GM12878 (cell line): ENCODE results near the gene TMEM266. TPM values are rescaled to one million over a fixed set of nuclear protein-coding genes. Genes with fewer than 3 reads are reported as not detected.
A peak's percentile ranks its signal among the peaks of the same experiment; 100 is the strongest.

ENCODE experiments used
- ATAC-seq: fragments of 200-7000 bp; cut with Tn5 transposase; 3 replicates; pipeline ENCODE4 v1.9.1; 2020; ENCODE audit warnings: mild to moderate bottlenecking, moderate library complexity
- Bru-seq: library from RNA; stranded (reverse); fragments of 400-500 nt; gene quantifications from one replicate; lab custom pipeline; 2021; lab: Mats Ljungman, UMichigan
- BruChase-seq, 2 experiments: library from RNA; stranded (reverse); fragments of 400-500 nt; gene quantifications; one replicate each; lab custom pipeline; 2021; lab: Mats Ljungman, UMichigan
- BruUV-seq: library from RNA; stranded (reverse); fragments of 400-500 nt; replicated peaks from 2 replicates; lab custom pipeline; 2021; lab: Mats Ljungman, UMichigan
- CTCF ChIA-PET: fragments of 300-600 bp; sonication (Branson Sonifier 250); formaldehyde crosslinking; extraction: SDS; loops from one replicate; lab custom pipeline; 2021; ENCODE audit warnings: inconsistent platforms; lab: Yijun Ruan, JAX
- POLR2A ChIA-PET: fragments of 350-600 bp; formaldehyde crosslinking; extraction: SDS; loops from one replicate; lab custom pipeline; 2021; ENCODE audit warnings: inconsistent platforms; lab: Charles Lee
- RAD21 ChIA-PET: fragments of 300-600 bp; sonication (Branson Sonifier 250); formaldehyde crosslinking; loops from one replicate; lab custom pipeline; 2023; ENCODE audit warnings: antibody characterized with exemption; ENCODE audit not compliant: unreplicated experiment; lab: Charles Lee
- SMC1A ChIA-PET: fragments of 300-600 bp; sonication (Branson Sonifier 250); formaldehyde crosslinking; loops from one replicate; lab custom pipeline; 2023; ENCODE audit not compliant: unreplicated experiment, uncharacterized antibody; lab: Charles Lee
- DNase-seq: peaks from one replicate; pipeline ENCODE4 v3.0.0-alpha.2; 2011; ENCODE audit warnings: low read depth, low spot score
- FAIRE-seq: peaks from 3 replicates; lab custom pipeline; 2011; peaks lifted over from hg19 to GRCh38; lab: Jason Lieb, UNC
- H2AFZ ChIP-seq: 2 replicates; pipeline ENCODE4 v1.6.0; 2011; ENCODE audit warnings: low read depth, low read length, control low read depth; ENCODE audit not compliant: control insufficient read depth
- H3K27ac ChIP-seq: 2 replicates; pipeline ENCODE4 v1.5.1; 2011; ENCODE audit warnings: control low read depth; ENCODE audit not compliant: control insufficient read depth, insufficient read depth
- H3K27me3 ChIP-seq, 2 experiments: replicated peaks in 1 of 2; 2 replicates each; pipeline versions ENCODE4 v1.6.0 to v1.6.1; 2011; ENCODE audit warnings: low read length in 1 of 2; ENCODE audit not compliant: control insufficient read depth in 2 of 2, insufficient read depth in 2 of 2
- H3K36me3 ChIP-seq, 2 experiments: 2 replicates each; pipeline ENCODE4 v1.5.1; 2011; ENCODE audit warnings: low read length in 1 of 2; ENCODE audit not compliant: control insufficient read depth in 2 of 2, insufficient read depth in 2 of 2
- H3K4me1 ChIP-seq: 2 replicates; pipeline ENCODE4 v1.6.1; 2011; ENCODE audit warnings: mild to moderate bottlenecking, low read length, moderate library complexity, mixed read lengths; ENCODE audit not compliant: control insufficient read depth, insufficient read depth
- H3K4me2 ChIP-seq: 2 replicates; pipeline ENCODE4 v1.6.0; 2011; ENCODE audit warnings: control low read depth; ENCODE audit not compliant: control insufficient read depth, insufficient read depth
- H3K4me3 ChIP-seq: fragments of 200-600 bp; sonication (generic); 2 replicates; pipeline ENCODE4 v1.5.1; 2016
- H3K79me2 ChIP-seq: 2 replicates; pipeline ENCODE4 v1.6.0; 2011; ENCODE audit warnings: low read length; ENCODE audit not compliant: control insufficient read depth, insufficient read depth
- H3K9ac ChIP-seq: 2 replicates; pipeline ENCODE4 v1.8.0; 2011; ENCODE audit warnings: low read length, control low read depth, mixed read lengths; ENCODE audit not compliant: control insufficient read depth, insufficient read depth
- H3K9me3 ChIP-seq: replicated peaks from 3 replicates; pipeline ENCODE4 v1.5.1; 2011; ENCODE audit warnings: mild to moderate bottlenecking, low read length; ENCODE audit not compliant: control insufficient read depth, insufficient read depth
- H4K20me1 ChIP-seq: 2 replicates; pipeline ENCODE4 v1.6.0; 2011; ENCODE audit not compliant: control insufficient read depth, insufficient read depth
- ATF2 ChIP-seq: IDR thresholded peaks from 2 replicates; pipeline ENCODE4 v1.6.1; 2012; ENCODE audit warnings: low read length, inconsistent platforms
- FOXK2 ChIP-seq: fragments of 450-650 bp; IDR thresholded peaks from 2 replicates; pipeline ENCODE4 v1.6.1; 2017; ENCODE audit warnings: mild to moderate bottlenecking, moderate library complexity
- HCFC1 ChIP-seq: fragments of 150-350 bp; IDR thresholded peaks from 2 replicates; pipeline ENCODE4 v1.6.1; 2014; ENCODE audit warnings: low read length
- IKZF2 ChIP-seq, 2 experiments: fragments of 450-650 bp; IDR thresholded peaks; 2 replicates each; pipeline ENCODE4 v1.6.1; 2017; ENCODE audit warnings: mild to moderate bottlenecking in 2 of 2, moderate library complexity in 2 of 2
- MTA2 ChIP-seq: fragments of 450-650 bp; IDR thresholded peaks from 2 replicates; pipeline ENCODE4 v1.6.1; 2016; ENCODE audit warnings: low read depth, mild to moderate bottlenecking, moderate library complexity
- NFYB ChIP-seq: IDR thresholded peaks from 2 replicates; pipeline ENCODE4 v1.6.1; 2011; ENCODE audit warnings: low read depth, mild to moderate bottlenecking, low read length, improper control_type of control experiment, moderate library complexity; ENCODE audit not compliant: insufficient read depth
- POLR2A ChIP-seq: IDR thresholded peaks from 2 replicates; pipeline ENCODE4 v1.6.1; 2011; ENCODE audit warnings: low read depth, mild to moderate bottlenecking, low read length
- POU2F2 ChIP-seq: IDR thresholded peaks from 3 replicates; pipeline ENCODE4 v1.6.1; 2011; ENCODE audit warnings: low read depth, mild to moderate bottlenecking, low read length, borderline replicate concordance
- RCOR1 ChIP-seq: conservative IDR thresholded peaks from 2 replicates; pipeline ENCODE4 v1.6.1; 2012; ENCODE audit warnings: low read depth, low read length, improper control_type of control experiment
- RELA ChIP-seq: fragments of 450-650 bp; IDR thresholded peaks from 2 replicates; pipeline ENCODE4 v1.8.0; 2014; ENCODE audit warnings: borderline replicate concordance; ENCODE audit not compliant: partially characterized antibody
- SUPT20H ChIP-seq: IDR thresholded peaks from 2 replicates; pipeline ENCODE4 v1.6.1; 2011; ENCODE audit warnings: low read depth, mild to moderate bottlenecking, low read length, moderate library complexity, borderline replicate concordance; ENCODE audit not compliant: control insufficient read depth
- TARDBP ChIP-seq: IDR thresholded peaks from 2 replicates; pipeline ENCODE4 v1.6.1; 2016; ENCODE audit warnings: borderline replicate concordance
- TCF7 ChIP-seq: IDR thresholded peaks from 2 replicates; pipeline ENCODE4 v1.6.1; 2014; ENCODE audit warnings: antibody characterized with exemption, borderline replicate concordance
- WGBS: methylation state at CpG from one replicate; pipeline ENCODE4 v1.1.6; 2016; ENCODE audit warnings: low lambda C conversion rate; ENCODE audit not compliant: insufficient replicate concordance, insufficient coverage; ENCODE audit errors: missing lambda C conversion rate; 5-methylcytosine and 5-hydroxymethylcytosine counted together
- in situ Hi-C: fragments of 300-500 bp; cut with MboI; formaldehyde crosslinking; loops from 9 replicates; pipeline ENCODE4 v1.14.3; 2018; ENCODE audit warnings: mixed read lengths
- intact Hi-C: fragments of 100-400 bp; cut with micrococcal nuclease; formaldehyde crosslinking; loops from one replicate; pipeline ENCODE4 v1.14.2; 2022; ENCODE audit not compliant: unreplicated experiment
- long read RNA-seq, 2 experiments: library from polyadenylated mRNA; unstranded; transcript quantifications; one replicate each; pipeline ENCODE4 v2.0.0, GENCODE V29; 2019 to 2020
- polyA minus RNA-seq, 3 experiments: library from RNA; depleted of rRNA, polyadenylated mRNA; stranded (reverse); fragments of >200 nt; gene quantifications; 2 replicates each; pipeline ENCODE4 v1.2.3, GENCODE V29; 2011
- polyA plus RNA-seq, 11 experiments: library from polyadenylated mRNA; depleted of rRNA in 4 of 11; unstranded in 6 of 11; stranded (reverse) in 5 of 11; fragments of >200 nt; fragmentation: Nextera tagmentation in 4 of 11; fragmentation: Illumina TruSeq in 1 of 11; extraction: Ambion mirVana in 4 of 11; extraction: Trizol in 1 of 11; gene quantifications; 1 replicate in 1 of 11; 2 replicates in 10 of 11; pipeline versions ENCODE4 v1.2.1 to v1.2.3, GENCODE V29; 2011 to 2016; ENCODE audit warnings: inconsistent platforms in 2 of 11, missing spikeins in 2 of 11, low read depth in 1 of 11
- total RNA-seq, 4 experiments: library from RNA; depleted of rRNA in 3 of 4; stranded (reverse); fragments of >200 nt in 3 of 4; fragmentation: Illumina TruSeq in 1 of 4; extraction: Trizol in 1 of 4; gene quantifications; 2 replicates each; pipeline versions ENCODE4 v1.2.1 to v1.2.3, GENCODE V29; 2013 to 2021
- TF ChIP-seq, protein P1 (sequence below): IDR thresholded peaks from 2 replicates; pipeline ENCODE4 v1.6.1; 2012; ENCODE audit warnings: low read depth, low read length, improper control_type of control experiment

TMEM266 gene, protein sequence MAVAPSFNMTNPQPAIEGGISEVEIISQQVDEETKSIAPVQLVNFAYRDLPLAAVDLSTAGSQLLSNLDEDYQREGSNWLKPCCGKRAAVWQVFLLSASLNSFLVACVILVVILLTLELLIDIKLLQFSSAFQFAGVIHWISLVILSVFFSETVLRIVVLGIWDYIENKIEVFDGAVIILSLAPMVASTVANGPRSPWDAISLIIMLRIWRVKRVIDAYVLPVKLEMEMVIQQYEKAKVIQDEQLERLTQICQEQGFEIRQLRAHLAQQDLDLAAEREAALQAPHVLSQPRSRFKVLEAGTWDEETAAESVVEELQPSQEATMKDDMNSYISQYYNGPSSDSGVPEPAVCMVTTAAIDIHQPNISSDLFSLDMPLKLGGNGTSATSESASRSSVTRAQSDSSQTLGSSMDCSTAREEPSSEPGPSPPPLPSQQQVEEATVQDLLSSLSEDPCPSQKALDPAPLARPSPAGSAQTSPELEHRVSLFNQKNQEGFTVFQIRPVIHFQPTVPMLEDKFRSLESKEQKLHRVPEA
- 2.8 TPM in 2 replicates for total RNA-seq (2013; cell fraction: nucleolus; rRNA removed)
- total RNA-seq (2014; rRNA removed), result 0.45 and 0.87 TPM in 2 replicates
- total RNA-seq (2014; rRNA removed; fragmentation: Illumina TruSeq; extraction: Trizol), result 0.36 and 0.41 TPM in 2 replicates
- total RNA-seq (2021), result 0.44 and 0.66 TPM in 2 replicates
- polyA plus RNA-seq (2011; ENCODE audit: low read depth), result 0.10 TPM
- polyA plus RNA-seq (2011; rRNA removed), result 0.53 and 0.62 TPM in 2 replicates
- polyA plus RNA-seq (2011; cell fraction: cytosol; rRNA removed), result 0.76 and 0.92 TPM in 2 replicates
- polyA plus RNA-seq (2011; cell fraction: nucleus; rRNA removed), result 1.0 and 1.4 TPM in 2 replicates
- polyA plus RNA-seq (2012), result 0.62 and 0.83 TPM in 2 replicates
- 0.22 TPM in 1 of 2 replicates, not detected in the other for polyA plus RNA-seq (2014; fragmentation: Illumina TruSeq; extraction: Trizol)
- under 1 TPM; 0.11 to 0.21 TPM for polyA plus RNA-seq (2014; fragmentation: Nextera tagmentation; extraction: Ambion mirVana)
- polyA plus RNA-seq (2014; rRNA removed), result 0.70 TPM in 2 replicates
- under 1 TPM; 0.15 to 0.43 TPM for polyA plus RNA-seq (2016; fragmentation: Nextera tagmentation; extraction: Ambion mirVana)
- 0.51 and 1.2 TPM in 2 replicates for polyA minus RNA-seq (2011; rRNA and poly(A)+ RNA removed)
- not detected in 2 replicates for polyA minus RNA-seq (2011; cell fraction: cytosol; rRNA and poly(A)+ RNA removed)
- 0.48 and 0.86 TPM in 2 replicates for polyA minus RNA-seq (2011; cell fraction: nucleus; rRNA and poly(A)+ RNA removed)
- percentile 26 among the genes with signal in this experiment for Bru-seq, nascent RNA
- percentile 22 among the genes with signal in this experiment for BruChase-seq, experiment 1, labeled RNA remaining after a 6-hour chase
- percentile 23 among the genes with signal in this experiment for BruChase-seq, experiment 2, labeled RNA remaining after a 2-hour chase
- long read RNA-seq, experiment 1, result 0 reads
- long read RNA-seq, experiment 2, partial matches to known transcripts, result 0 of 2 reads
- long read RNA-seq, experiment 2, other reads (novel, unspliced or antisense), result 2 of 2 reads

- H2AFZ ChIP-seq, result peak within 1 kb of the TSS; percentile 74
- H3K36me3 ChIP-seq, result no peaks in the 10 kb centered on the region
- WGBS, result 2% methylated on average over 27 of the region's 107 CpGs
- H3K9ac ChIP-seq, result peak within 1 kb of the TSS; percentile 28; the same call in 1 of the 2 replicates
- no peaks in the 10 kb centered on the region for H3K27me3 ChIP-seq
- H3K4me2 ChIP-seq, result peak within 1 kb of the TSS; percentile 97
- CTCF ChIA-PET, result interaction anchor here (0.9 to 10.6 kb wide), 15 partner anchors 11 to 655 kb away, joined by 3 to 347 read pairs (median 7); partner anchors contain the start of gene NRG4
- peaks cover 28% of the 10 kb centered on the region for H3K4me1 ChIP-seq
- BruUV-seq, result no TSS peak
- H3K9me3 ChIP-seq, result no peaks in the 10 kb centered on the region
- no peak for DNase-seq
- no peaks in the 10 kb centered on the region for H4K20me1 ChIP-seq
- no peak within 1 kb of the TSS for H3K27ac ChIP-seq
- SMC1A ChIA-PET, result interaction anchor here (0.6 to 9.0 kb wide), 11 partner anchors 11 to 1762 kb away, joined by 3 to 217 read pairs (median 6); no protein-coding TSS in a partner anchor
- peak within 1 kb of the TSS; percentile 73 for H3K4me3 ChIP-seq
- intact Hi-C loops, result no loop called here
- no peak for FAIRE-seq
- H3K79me2 ChIP-seq, result no peaks in the 10 kb centered on the region
- in situ Hi-C loops, result no loop called here
- RAD21 ChIA-PET, result interaction anchor here (0.8 to 10.8 kb wide), 8 partner anchors 53 to 250 kb away, joined by 3 to 214 read pairs (median 4); partner anchors contain the start of gene UBE2Q2
- ATAC-seq, result peak; percentile 8
- POLR2A ChIA-PET, result interaction anchor here (0.6 to 4.2 kb wide), 4 partner anchors 79 to 1259 kb away, joined by 3 to 23 read pairs (median 4); partner anchors contain the start of gene UBE2Q2
- TF ChIP-seq MTA2 (no peak), SUPT20H (no peak), HCFC1 (no peak), POLR2A (no peak), RELA (no peak), TCF7 (no peak), TARDBP (no peak), RCOR1 (no peak), NFYB (no peak), ATF2 (no peak), IKZF2 (IDR thresholded peaks at IDR 0.05) (0 out of 4 replicates have a peak, but pooled peaks of 1 of the 2 experiments have one; percentile 7), POU2F2 (no peak), FOXK2 (no peak)
- TF ChIP-seq, protein P1, sequence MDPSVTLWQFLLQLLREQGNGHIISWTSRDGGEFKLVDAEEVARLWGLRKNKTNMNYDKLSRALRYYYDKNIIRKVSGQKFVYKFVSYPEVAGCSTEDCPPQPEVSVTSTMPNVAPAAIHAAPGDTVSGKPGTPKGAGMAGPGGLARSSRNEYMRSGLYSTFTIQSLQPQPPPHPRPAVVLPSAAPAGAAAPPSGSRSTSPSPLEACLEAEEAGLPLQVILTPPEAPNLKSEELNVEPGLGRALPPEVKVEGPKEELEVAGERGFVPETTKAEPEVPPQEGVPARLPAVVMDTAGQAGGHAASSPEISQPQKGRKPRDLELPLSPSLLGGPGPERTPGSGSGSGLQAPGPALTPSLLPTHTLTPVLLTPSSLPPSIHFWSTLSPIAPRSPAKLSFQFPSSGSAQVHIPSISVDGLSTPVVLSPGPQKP, result no peak
Observed at GRCh38 chr15:76059320-76060117, at the start of gene TMEM266. Gene TMEM266, plus strand, starts transcription at chr15:76059985. Its CDS starts 74,279 bp downstream, at chr15:76134264.
